Measurements from ENCODE around the gene WNK1.
A peak's percentile ranks its signal among the peaks of the same experiment; 100 is the strongest.
"Not testable (repeated sequence)": the region's sequence is repeated elsewhere in the genome, so short reads cannot be mapped to it uniquely, and the experiment has no call there.

WNK1 gene

GRCh38 chr12:911191-911826, 158.9 kb downstream of the WNK1 start:
- no peak for DNase-seq (ENCODE audit: low read depth, low spot score)

DNA sequence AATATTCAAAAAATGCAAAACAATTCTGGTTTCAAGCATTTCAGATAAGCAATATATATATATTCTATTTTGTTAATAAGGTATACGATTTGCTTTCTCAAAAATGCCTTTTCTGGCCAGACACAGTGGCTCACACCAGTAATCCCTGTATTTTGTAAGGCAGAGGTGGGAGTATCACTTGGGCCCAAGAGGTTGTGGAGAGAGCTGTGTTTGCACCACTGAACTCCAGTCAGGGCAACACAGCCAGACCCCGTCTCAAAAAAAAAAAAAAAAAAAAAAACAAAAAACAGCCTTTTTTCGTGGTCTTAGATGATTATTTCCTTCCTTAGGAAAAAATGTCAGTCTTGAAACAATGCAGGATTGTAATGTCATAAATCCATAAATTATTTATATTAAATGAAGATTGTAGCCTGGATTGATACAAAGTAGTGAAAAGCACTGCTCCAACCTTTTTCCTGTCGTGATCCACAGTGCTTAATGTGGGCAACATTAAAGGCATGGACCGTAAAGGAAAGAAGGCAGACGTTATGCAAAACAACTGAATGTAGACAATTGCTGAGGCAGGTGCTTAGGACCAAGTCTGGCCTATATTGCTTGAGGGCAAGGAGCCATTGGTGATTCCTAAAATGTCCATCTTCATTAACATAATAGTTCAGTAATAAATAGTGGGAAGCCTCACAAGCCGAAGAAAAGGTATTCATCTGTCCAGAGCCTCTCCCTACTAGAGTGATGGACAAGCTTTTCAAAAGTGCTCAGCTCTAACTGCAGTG, 160.3 kb downstream of the WNK1 start:
- no peak for DNase-seq (ENCODE audit: low read depth, low spot score)

DNA sequence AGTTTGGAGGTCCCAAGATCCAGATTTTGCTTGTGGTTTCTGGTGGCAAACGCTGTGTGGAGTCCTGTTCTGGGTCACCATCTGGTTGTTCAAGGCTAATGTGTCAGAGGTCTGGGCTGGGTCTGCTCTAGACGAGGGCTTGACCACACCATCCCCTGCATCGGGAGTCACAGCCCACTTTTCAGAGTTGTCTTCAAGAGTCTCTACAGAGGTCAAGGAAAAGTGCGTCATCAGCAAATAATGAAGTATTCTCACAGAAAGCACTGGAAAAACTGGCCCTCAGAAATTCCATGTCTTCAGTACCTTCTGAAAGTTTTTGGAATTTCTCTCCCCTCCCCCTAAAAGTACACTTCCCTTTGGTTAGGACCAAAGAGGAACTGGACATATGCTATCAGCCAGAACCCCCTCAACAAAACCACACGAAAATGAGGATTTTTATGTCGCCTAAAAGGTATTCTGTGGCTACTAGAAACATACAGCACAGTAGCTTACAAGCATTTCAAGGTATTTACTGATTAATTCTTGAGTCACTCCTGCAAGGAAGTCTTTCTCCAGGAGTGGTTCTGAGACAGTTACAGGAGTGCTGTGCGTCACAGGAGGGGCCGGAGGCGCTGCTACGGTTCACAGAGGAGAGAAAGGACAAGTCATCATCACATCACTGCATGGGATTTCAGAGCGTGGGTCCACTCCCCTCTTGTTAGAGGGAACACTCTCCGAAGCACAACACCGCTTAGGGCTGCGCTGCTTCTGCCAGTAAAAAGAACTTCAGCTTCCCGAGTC, 161.7 kb downstream of the WNK1 start:
- no peak for DNase-seq (ENCODE audit: low read depth, low spot score)

GRCh38 chr12:915090-915489, 162.7 kb downstream of the WNK1 start:
- DNase-seq (ENCODE audit: low read depth, low spot score) = no peak

DNA sequence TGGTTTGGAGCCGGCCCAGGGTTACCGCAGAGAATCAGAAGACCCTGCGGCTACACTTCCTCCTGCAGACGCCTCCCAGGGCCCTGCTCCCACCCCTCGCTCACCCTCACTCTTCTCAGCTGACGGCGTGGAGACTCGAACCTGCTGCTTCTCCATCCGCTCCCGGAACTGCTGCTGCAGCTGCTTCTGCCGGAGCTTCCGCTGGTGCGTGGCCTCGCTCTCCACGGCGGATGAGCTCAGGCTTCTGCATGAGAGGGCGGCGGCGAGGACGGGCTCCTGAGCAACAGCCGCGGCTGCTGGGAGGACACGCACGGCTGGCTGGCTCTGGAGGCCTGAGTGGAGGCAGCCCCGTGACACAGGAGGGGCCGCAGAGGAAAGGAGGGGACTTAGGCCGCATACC, 163.9 kb downstream of the WNK1 start:
- DNase-seq (ENCODE audit: low read depth, low spot score) = no peak

DNA sequence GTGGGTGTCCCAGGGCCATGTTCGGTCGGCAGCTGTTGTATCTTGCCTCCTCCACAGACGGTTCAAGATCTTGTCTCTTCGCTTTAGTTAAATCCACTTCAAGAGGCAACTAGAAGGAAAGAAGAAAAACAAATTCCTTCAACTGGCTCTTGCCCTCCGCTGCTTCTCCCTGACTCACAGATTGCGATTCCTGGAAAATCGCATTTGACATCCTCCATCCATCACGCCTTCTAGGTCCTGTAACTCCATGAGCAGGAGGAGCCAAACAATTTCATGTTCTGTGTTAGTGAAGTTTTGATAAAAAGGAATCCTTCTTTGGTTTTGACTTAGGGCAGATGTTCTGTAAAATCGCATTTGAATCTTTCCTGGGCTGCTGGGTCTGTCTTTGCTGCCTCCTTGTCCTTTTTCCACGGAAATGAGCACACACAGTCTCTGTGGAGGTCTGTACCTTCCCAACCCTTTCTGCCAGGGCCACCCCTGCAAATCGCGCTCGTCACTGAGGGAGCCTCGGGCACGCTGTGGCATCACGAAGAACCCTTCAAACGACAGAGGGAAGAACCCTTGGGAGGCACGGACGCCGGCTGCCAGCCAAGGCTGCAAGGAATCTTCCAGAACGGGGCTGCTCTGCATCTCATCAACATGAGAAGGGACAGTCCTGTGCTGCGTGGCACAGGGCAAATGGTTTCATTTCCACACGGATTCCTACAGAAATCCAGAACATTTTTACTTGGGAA, 164.5 kb downstream of the WNK1 start:
- DNase-seq (ENCODE audit: low read depth, low spot score) = no peak

DNA sequence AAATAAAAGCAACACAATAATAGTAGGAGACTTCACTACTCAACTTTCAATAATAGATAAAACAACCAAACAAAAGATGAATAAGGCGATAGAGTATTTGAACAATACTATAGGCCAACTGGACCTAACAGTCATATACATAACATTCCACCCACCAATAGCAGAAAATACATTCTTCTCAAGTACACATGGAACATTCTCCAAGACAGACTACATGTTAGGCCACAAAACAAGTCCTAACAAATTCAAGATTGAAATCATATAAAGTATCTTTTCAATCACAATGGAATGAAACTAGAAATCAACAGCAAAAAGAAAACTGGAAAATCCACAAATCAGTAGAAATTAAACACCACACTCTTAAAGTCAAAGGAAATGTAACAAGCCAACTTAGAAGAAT, 168.3 kb downstream of the WNK1 start:
- no peak for DNase-seq (ENCODE audit: low read depth, low spot score)

GRCh38 chr12:922285-922684, 169.9 kb downstream of the WNK1 start:
- no peak for DNase-seq (ENCODE audit: low read depth, low spot score)

- no peak for DNase-seq (ENCODE audit: low read depth, low spot score)
Observed at GRCh38 chr12:926641-927040, 174.3 kb downstream of the WNK1 start.

- DNase-seq (ENCODE audit: low read depth, low spot score) = no peak
Observed at GRCh38 chr12:931060-931459, 178.7 kb downstream of the WNK1 start.

DNA sequence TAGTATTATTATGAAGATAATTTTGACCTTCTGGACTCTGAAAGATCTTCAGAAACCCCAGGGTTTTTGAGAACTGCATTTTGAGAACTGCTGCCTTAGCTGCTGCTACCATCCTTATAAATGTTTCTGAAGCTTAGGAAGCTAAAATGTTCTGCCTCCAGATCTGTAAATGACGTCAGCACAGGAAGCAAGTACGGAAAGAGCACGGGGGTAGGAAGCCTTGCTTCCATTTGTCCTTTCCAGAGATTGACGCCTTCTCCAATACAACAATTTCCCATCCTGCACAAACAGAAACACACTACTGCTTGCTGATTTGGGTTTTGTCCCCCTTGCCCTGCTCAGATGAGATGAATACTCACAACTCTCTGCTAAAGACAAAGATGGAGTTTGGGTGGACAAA, 179.2 kb downstream of the WNK1 start:
- no peak for DNase-seq (ENCODE audit: low read depth, low spot score)

GRCh38 chr12:935891-936290, 183.5 kb downstream of the WNK1 start:
- DNase-seq (ENCODE audit: low read depth, low spot score) = not testable (repeated sequence)

- no peak for DNase-seq (ENCODE audit: low read depth, low spot score)
Observed at GRCh38 chr12:936377-937345, 184.3 kb downstream of the WNK1 start.

- DNase-seq (ENCODE audit: low read depth, low spot score) = no peak
Observed at GRCh38 chr12:938810-939209, 186.4 kb downstream of the WNK1 start.

DNA sequence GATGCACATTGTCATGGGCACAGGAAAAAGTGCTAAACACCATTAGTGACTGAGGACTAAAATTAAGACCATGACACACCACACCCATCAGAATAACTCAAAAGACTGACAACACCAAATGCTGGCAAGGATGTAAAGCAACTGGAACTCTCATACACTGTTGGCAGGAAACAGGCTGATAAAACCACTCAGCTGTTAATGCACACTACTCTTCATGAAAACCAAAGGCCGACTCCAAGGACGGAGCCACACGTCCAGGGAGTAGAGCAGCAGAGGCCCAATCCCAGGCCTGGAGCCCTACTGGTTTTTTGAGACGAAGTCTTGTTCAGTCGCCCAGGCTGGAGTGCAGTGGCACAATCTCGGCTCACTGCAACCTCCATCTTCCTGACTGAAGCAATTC, 190.7 kb downstream of the WNK1 start:
- no peak for DNase-seq (ENCODE audit: low read depth, low spot score)

- DNase-seq (ENCODE audit: low read depth, low spot score) = no peak
Observed at GRCh38 chr12:944211-944610, 191.8 kb downstream of the WNK1 start.

DNA sequence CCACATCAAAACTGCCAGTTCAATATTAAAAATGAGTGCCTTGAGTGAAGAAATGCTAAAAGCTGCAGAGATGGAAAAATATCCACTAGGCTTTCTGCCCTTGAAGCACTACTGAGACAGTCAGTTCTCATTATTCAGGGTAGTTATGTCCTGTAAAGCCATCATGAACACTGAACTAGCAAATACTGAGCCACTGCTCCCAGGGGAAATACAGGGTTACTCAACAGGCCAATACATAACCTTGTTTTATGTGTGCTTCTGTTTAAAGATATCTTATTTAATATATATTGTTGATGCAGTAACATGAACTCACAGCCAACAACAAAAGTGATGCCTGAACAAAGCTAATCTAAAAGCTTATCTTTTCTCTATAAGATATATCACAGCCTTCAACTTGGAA, 193.8 kb downstream of the WNK1 start:
- no peak for DNase-seq (ENCODE audit: low read depth, low spot score)

- no peak for DNase-seq (ENCODE audit: low read depth, low spot score)
Observed at GRCh38 chr12:946631-947030, 194.3 kb downstream of the WNK1 start.

GRCh38 chr12:948238-948637, 195.9 kb downstream of the WNK1 start:
- DNase-seq (ENCODE audit: low read depth, low spot score) = no peak

DNA sequence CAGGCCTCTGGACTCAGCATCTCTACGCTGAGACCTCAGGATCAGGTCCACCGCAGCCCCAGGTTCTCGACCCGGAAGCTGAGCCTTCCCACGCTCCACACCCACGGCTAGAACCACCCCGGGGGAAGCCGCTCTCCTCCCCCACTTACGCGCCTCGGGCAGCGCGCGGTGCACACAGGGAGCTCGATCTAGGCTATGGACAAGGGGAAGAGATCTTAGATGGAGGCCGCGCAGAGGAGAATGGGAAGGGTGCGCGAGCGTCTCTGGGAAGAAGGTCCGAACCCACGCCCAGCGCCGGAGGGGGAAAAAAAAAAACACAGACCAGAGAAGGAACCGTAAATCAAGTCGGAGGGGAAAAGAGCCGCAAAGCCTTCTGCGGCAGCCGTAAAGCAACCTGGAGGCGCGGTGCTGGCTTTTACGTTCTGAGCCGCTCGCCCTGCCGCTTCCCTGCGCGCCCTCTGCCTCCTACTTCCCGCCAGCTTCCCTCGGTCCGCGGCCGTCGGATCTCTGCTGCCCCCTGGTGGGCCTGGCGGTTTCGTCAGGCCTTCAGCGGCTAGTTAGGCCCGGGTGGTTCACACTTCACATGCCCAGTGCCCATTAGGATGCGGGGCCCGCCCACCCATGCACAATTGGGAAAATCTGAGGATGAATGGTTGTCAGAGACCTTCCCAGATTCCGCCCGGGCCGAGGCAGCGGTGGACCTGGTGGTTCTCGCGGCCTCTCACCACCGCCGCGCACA, 197.2 kb downstream of the WNK1 start, which contains the start of gene RAD52:
TSS of gene RAD52 (minus strand) at position 242 of the 739 bp plus-strand sequence. CDS start 16,636 bp downstream, outside the sequence.
- peak; percentile 93 for DNase-seq (ENCODE audit: low read depth, low spot score)

Measured in activated naive CD8-positive, alpha-beta T cell treated with anti-CD3 and anti-CD28 coated beads, Interleukin-2, amount 50 U/mL, for 16 hours (primary cell).